GM21737 (cell line): ENCODE results near the gene AP2A2.
"Not testable (repeated sequence)": the region's sequence is repeated elsewhere in the genome, so short reads cannot be mapped to it uniquely, and the experiment has no call there.

Experiments
- ATAC-seq: cut with Tn5 transposase; IDR thresholded peaks from one replicate; pipeline ENCODE4 v1.9.1; 2021; ENCODE audit warnings: mild to moderate bottlenecking, moderate library complexity; ENCODE audit not compliant: unreplicated experiment

AP2A2 gene

GRCh38 chr11:972523-973211 lies 47.0 kb downstream of the AP2A2 start:
- ATAC-seq, result no peak

GRCh38 chr11:973237-973636 lies 47.6 kb downstream of the AP2A2 start:
- no peak for ATAC-seq

DNA sequence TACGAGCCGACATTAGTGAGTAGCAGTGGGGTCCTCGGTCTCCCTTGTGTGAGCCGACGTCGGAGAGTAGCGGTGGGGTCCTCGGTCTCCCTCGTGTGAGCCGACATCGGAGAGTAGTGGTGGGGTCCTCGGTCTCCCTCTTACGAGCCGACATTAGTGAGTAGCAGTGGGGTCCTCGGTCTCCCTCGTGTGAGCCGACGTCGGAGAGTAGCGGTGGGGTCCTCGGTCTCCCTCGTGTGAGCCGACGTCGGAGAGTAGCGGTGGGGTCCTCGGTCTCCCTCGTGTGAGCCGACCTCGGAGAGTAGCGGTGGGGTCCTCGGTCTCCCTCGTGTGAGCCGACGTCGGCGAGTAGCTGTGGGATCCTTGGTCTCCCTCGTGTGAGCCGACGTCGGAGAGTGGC lies 49.7 kb downstream of the AP2A2 start:
- ATAC-seq, result not testable (repeated sequence)

GRCh38 chr11:975827-976226 lies 50.2 kb downstream of the AP2A2 start:
- no peak for ATAC-seq

- ATAC-seq, result no peak
These were observed 50.9 kb downstream of the AP2A2 start for GRCh38 chr11:976431-977160.

DNA sequence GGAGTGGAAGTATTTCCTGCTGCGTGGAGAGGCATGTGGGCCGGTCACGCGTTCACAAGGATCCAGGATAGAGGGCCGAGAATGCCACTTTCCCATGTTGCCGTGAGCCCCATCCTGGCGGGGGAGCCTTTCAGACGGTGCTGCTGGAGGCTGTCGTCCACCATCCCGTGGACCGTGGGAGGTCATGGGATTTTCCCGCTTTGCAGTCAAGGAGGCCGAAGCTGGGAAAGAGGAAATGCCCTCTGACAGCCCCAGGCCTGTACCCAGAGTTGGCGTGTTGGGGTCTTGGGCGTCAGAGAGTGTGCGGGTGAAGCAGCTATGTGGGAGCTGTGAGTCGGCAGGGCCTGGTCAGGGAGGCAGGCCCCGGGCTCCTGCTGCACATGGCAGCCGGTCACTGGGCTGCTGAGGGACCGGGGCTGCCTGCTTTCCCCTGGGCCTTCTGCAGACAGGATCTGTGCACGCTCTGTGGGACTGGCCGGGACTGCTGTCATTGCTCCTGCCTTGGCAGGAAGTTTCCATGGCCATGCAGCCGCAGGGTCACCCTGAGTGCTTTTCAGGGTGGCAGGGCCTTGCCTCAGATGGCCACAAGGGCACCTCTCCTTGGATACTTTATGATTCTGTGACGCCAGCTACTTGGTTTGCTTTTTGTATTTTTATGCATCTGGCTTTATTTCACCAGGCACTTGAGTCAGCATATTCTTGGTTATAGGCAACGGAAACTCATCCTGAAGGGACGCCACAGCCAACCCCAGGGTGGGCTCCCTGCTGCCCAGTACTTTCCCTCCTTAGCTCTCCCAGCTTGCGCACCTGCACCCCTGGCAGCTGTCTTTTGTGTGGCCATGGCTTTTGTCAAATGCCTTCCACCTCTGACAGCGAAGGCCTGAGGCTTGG lies 52.4 kb downstream of the AP2A2 start:
- no peak for ATAC-seq

DNA sequence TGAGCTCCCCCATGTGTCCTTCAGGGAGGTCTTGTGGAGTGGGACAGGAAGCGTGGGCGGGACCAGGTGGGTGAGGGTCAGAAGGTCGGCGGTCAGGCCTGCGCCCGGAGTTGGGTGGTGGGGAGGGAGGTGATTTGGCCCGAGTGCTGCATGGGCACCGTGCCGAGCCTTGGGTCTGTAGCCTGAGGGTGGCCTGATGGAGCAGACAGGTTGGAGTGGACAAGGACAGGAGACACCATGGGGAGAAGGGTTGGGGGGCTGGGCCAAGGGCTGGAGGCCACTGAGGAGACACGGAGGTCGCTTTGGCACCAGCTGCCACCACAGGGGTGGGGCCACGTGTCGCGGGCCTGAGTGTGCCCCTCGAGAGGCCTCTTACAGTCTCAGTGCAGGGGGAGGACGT lies 53.1 kb downstream of the AP2A2 start:
- no peak for ATAC-seq

DNA sequence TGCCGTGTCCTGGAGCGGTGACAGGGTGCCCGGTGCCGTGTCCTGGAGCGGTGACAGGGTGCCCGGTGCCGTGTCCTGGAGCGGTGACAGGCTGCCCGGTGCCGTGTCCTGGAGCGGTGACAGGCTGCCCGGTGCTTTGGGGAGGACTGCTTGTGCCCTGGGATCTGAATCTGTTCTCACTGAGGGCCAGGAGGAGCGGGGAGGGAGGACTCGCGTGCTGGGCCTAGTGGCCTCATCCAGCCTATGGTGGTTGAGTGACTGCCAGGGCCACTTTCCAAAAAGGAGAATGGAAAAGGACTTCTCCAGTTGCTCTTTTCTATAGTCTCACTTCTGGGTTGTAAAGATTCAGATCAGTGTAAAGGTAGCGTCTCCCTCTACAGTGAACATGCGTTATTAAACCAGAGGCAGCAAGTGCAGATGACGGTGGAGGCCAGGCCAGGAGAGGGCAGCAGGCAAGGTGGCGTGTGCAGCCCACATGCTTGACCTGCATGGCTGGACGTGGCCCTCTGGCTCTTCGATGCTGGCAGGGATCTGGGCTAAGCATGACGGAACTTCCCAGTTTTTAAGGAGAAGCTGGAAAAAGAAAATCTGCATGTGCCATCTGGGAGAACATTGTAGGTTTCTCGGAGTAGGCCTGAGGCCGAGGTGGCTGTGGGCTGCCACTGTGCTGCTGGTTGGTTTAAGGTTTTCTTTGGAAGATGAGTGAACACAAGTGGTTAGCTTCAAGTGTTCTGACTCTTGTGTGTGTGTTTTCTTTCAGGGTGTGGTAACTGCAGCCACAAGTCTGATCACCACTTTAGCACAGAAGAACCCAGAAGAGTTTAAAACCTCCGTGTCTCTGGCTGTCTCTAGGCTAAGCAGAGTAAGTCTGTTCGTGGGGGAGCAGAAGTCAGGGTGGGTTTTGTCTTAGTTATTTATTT lies 55.0 kb downstream of the AP2A2 start:
- no peak for ATAC-seq

GRCh38 chr11:981764-982163 lies 56.1 kb downstream of the AP2A2 start:
- ATAC-seq, result no peak

GRCh38 chr11:984546-984945 lies 58.9 kb downstream of the AP2A2 start:
- no peak for ATAC-seq

GRCh38 chr11:985406-985805 lies 59.7 kb downstream of the AP2A2 start:
- no peak for ATAC-seq

DNA sequence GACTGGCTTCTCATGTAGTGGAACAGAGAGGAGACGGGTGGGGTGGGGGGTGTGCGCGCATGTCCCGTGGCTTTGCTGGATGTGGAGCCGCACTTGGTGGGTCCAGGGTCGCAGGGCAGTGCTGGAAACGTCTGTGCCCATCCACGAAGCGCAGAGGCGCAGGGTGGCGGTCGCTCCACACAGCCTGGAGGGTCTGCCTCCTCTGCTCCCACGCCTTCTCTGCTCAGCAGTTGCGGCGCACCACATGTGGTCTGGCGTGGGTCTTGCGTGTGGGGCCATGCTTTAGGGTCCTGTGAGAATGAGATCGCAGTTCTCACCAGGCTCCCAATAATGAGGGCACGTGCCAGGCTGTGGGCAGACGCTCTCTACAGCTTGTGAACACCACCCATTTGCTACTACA lies 60.2 kb downstream of the AP2A2 start:
- ATAC-seq, result no peak

- ATAC-seq, result no peak
These were observed 60.7 kb downstream of the AP2A2 start for GRCh38 chr11:986270-986951.

- no peak for ATAC-seq
These were observed 61.3 kb downstream of the AP2A2 start for GRCh38 chr11:986952-987305.

DNA sequence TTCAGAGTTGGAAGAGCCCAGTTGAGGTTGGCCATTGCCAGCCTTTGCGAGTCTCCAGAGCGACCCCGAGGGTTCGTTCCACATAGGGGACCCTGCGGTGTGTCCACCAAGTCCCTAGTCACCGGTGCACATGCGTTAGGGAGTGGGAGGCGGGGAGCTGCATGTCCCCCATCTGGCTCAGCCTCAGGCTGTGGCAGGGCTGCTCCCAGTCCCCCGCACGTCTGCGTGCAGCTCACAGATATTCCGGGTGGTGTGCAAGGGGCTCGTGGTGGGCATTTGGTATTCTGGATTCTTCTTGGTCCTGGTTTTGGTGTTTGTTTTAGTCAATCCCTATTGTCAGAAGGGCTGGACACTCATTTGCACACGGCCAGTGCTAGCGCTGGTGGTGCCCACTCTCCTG lies 62.0 kb downstream of the AP2A2 start:
- no peak for ATAC-seq

DNA sequence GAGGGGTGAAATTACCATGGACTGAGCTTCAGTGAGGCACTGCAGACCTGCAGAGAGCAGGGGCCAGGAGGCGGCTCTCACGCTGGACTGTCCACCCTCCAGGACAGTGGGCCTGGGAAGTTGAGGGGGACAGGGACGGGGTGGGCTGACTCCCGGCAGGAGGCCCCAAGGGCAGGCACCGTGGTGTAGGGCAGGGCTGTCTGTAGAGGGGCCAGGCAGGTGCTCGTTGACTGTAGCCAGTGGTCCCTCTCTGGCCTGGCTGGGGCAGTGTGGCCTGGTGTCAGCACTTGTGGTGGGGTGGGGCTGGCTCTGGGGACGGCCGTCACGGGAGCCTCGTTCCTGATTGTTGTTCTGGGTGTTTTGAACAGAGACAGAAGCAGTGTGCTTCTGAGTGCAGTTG lies 64.4 kb downstream of the AP2A2 start:
- ATAC-seq, result no peak

DNA sequence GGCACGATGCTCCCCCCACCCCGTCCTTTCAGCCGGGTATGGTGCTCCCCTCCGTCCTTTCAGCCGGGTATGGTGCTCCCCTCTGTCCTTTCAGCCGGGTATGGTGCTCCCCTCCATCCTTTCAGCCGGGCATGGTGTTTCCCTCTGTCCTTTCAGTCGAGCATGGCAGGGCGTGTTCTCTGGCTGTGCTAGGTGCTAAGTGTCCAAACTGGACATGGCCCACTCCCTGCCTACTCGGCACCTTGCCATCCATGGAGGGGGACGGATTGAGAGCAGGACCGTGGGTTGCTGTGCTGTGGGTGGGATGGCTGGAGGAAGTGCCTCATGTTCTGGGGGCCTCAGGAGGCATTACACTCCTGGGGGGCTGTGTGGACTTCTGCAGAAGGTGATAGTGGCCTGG lies 65.4 kb downstream of the AP2A2 start:
- no peak for ATAC-seq

DNA sequence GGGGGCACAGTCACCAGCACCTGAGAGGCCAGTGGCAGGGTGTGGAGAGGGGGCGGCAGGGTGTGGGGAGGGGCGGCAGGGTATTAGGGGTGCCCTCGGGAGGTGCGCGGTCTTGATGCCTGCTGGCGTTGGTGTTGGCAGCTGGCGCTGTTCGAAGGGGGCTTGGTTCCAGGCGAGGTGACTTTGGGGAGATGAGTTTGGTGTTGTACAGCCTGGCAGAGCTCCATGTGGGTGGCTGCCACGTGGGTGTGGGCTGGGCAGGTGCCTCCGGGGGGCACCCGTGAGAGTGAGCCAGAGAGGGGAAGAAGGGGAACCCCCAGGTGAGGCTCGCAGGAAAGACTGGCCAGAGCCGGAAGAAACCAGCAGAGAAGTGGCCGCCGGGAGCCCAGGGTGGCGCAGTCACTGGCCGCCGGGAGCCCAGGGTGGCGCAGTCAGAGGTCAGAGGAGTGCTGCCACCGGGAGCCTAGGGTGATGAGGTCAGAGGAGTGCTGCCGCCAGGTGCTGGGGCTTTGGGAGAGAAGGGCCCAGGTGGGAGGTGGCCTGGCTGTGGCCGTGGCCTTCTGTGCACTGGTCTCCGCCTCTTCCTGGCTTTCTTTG lies 66.1 kb downstream of the AP2A2 start:
- ATAC-seq, result no peak

GRCh38 chr11:992577-992976 lies 66.9 kb downstream of the AP2A2 start:
- ATAC-seq, result no peak
